Measurements from ENCODE around the gene ANKRD50. TPM values are rescaled to one million over a fixed set of nuclear protein-coding genes. Genes with fewer than 3 reads are reported as not detected.

The ANKRD50 gene
- total and polyA plus RNA-seq, 9 of the 15 experiments (the other 6 are each of a cell fraction or from before 2014, with no cell fraction given): 2.0 to 8.0 (median 6.2) TPM

- no peak for TF ChIP-seq POLR2H (tag; IDR thresholded peaks at IDR 0.05; ENCODE audit: low read depth)
Observed at GRCh38 chr4:124738994-124739393, 26.5 kb upstream of the ANKRD50 start (continued).

GRCh38 chr4:124737619-124738018 lies 25.1 kb upstream of the ANKRD50 start:
- intact Hi-C loops (cut with micrococcal nuclease): no loop called here
- Histone ChIP-seq H3K9me3 (replicated peaks; ENCODE audit: control insufficient read depth, insufficient read depth, low read depth, low read length) (no peaks in the 10 kb centered on the region), H3K9me1 (ENCODE audit: control insufficient read depth, insufficient read depth, low read length) (no peaks in the 10 kb centered on the region), H3K4me3 (no peak overlapping the region), H3K36me3 (ENCODE audit: control insufficient read depth, insufficient read depth, low read length) (no peaks in the 10 kb centered on the region), H3K4me2 (ENCODE audit: insufficient read depth, low read length) (no peak overlapping the region), H4K20me1 (replicated peaks; ENCODE audit: control insufficient read depth, insufficient read depth, low read length) (no peaks in the 10 kb centered on the region), H3K9ac (ENCODE audit: insufficient read depth in 1 of 2, low read depth in 2 of 2, low read length in 2 of 2) (no peak overlapping the region), H3K4me1 (replicated peaks in 1 of 2; ENCODE audit: control insufficient read depth in 2 of 2, insufficient read depth in 2 of 2, low read length in 2 of 2) (no peaks in the 10 kb centered on the region), H2AFZ (ENCODE audit: low read depth, low read length) (no peak overlapping the region), H3K79me2 (ENCODE audit: control insufficient read depth, insufficient read depth, low read length) (no peaks in the 10 kb centered on the region), H3K27ac (ENCODE audit: extremely low read depth, low read depth, low read length) (no peak overlapping the region), H3K27me3 (ENCODE audit: control insufficient read depth in 2 of 2, insufficient read depth in 2 of 2, low read length in 2 of 2) (no peaks in the 10 kb centered on the region)
- WGBS (ENCODE audit: insufficient coverage, low coverage, missing lambda C conversion rate): 0% methylated on average over 2 of the region's 2 CpGs
- ChIA-PET CTCF (ENCODE audit: low intra/inter-chr PET ratio) (no interaction called here), POLR2A (no interaction called here)
- DNase-seq (ENCODE audit: extremely low read depth in 1 of 4, low spot score in 3 of 4): no peak
- in situ Hi-C loops (cut with MboI): no loop called here
- no peak for ATAC-seq
- BruUV-seq (replicated peaks): no TSS peak
- no peak for FAIRE-seq
- TF ChIP-seq ARID2 (IDR thresholded peaks at IDR 0.05) (no peak), MAFG (tag; conservative IDR thresholded peaks at IDR 0.05) (no peak), NUFIP1 (IDR thresholded peaks at IDR 0.05; ENCODE audit: partially characterized antibody) (no peak), IRF2 (CRISPR knock-in tag; IDR thresholded peaks at IDR 0.05) (no peak), CHD4 (IDR thresholded peaks at IDR 0.05; ENCODE audit: insufficient read depth, insufficient replicate concordance, low read depth, low read length, poor library complexity, severe bottlenecking) (no peak), ZNF780A (CRISPR knock-in tag; IDR thresholded peaks at IDR 0.05) (no peak), ZNF224 (CRISPR knock-in tag; IDR thresholded peaks at IDR 0.05) (no peak), ZNF436 (CRISPR knock-in tag; IDR thresholded peaks at IDR 0.05) (no peak), SREBF1 (IDR thresholded peaks at IDR 0.05; ENCODE audit: borderline replicate concordance, low read depth, low read length) (no peak), ZFPM2 (CRISPR knock-in tag; IDR thresholded peaks at IDR 0.05) (no peak), PTBP1 (IDR thresholded peaks at IDR 0.05; ENCODE audit: low read depth, low read length) (no peak), DNMT1 (IDR thresholded peaks at IDR 0.05) (no peak), MLX (CRISPR knock-in tag; conservative IDR thresholded peaks at IDR 0.05) (no peak), MBD2 (IDR thresholded peaks at IDR 0.05; ENCODE audit: borderline replicate concordance, low read depth) (no peak), CREB3 (tag; conservative IDR thresholded peaks at IDR 0.05; ENCODE audit: low read depth) (no peak), TEAD1 (CRISPR knock-in tag; IDR thresholded peaks at IDR 0.05) (no peak), SIX5 (IDR thresholded peaks at IDR 0.05; ENCODE audit: borderline replicate concordance in 1 of 2, insufficient read depth in 1 of 2, low read depth in 1 of 2, low read length in 2 of 2) (no peak), TEAD2 (tag; IDR thresholded peaks at IDR 0.05) (no peak)
